Globus pallidus (tissue), 1 donor: ENCODE measurements around the gene WDFY2.
"Not testable (repeated sequence)": the region's sequence is repeated elsewhere in the genome, so short reads cannot be mapped to it uniquely, and the experiment has no call there.

Experiments used
- DNase-seq: peaks from one replicate; pipeline ENCODE4 v3.0.0-alpha.2; 2015; ENCODE audit warnings: low spot score

WDFY2 gene

DNA sequence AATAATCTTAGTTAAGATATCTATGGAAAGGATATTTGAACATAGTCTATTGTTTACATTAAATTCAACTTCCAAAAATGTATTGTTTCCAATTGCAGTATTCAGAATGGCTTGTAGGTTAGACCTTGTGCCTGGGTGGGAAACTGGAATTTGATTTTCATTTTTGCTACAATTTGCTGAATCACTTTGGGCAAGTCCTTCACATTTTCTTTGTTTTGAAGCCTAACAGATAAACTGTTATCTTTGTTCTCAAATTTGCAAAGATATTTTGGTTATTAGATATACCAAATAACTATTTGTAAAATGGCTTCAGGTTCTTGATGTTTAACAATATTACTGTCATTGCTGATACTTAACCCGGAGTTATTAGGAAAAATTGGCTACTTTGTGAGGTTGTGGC is 82.6 kb downstream of the WDFY2 start:
- DNase-seq: no peak

DNA sequence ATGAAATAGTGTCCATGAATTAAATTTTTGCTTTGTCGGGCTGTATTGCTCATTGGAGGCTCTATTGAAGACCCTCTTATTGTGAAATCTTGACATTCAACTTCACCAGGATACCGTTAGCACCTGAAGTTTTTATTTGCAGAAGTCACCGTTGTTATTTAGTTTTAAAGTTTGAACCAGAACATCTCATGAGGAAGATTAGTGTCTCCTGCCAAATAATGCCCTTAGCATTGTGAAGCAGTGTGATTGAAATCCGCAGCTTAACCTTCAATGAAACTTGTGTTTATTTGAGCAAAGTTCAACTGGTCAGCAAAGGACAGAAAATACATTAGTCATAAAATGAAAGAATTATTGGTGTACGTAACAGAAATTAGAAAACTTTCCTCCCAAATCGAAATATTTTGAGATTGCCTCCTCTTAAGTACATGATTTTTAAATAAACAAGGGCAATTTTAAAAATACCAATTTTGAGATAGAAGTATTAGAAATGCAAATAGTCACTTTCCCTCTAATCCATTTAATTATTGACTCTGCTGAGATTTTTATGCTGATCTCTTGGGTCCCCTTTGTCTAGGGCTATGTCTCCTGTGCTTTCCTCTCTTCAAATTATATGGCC is 84.4 kb downstream of the WDFY2 start:
- DNase-seq: no peak

DNA sequence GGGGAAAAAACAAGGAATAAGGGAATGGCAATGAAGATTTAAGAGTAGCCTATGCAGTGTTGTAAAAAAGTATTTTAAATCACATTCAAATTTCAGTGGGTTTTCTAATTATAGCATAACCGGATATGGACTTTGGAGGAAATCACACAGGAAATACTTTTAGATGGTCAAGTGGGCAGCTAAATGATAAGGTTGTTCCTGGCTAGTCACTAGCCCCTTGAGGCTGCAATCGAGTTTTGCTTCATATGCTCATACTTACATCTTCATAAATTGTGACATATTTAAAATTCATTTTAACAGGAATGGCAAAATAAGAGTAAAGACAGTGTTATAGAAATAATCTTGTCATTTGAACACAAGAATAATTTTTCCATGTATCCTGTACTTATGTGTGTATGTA is 88.9 kb downstream of the WDFY2 start:
- no peak for DNase-seq

DNA sequence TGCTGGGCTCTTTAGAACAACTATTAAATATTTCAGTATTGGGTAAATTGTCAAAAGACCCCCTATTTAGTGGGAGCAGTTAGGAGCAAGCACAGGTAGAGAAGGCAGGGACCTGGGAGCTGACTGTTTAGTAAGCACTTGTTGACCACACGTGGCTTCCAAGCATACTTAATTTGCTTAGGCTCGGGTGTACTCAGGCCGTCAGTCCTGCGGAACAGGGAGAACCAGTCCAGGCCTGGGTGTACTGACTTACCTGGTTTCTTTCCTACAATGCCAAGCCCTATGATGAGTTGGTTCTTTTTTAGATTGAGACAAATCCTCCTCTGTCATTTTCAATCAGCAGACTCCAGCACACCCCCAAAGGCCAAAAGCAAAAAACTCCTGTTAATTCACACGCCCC is 90.0 kb downstream of the WDFY2 start:
- no peak for DNase-seq

DNA sequence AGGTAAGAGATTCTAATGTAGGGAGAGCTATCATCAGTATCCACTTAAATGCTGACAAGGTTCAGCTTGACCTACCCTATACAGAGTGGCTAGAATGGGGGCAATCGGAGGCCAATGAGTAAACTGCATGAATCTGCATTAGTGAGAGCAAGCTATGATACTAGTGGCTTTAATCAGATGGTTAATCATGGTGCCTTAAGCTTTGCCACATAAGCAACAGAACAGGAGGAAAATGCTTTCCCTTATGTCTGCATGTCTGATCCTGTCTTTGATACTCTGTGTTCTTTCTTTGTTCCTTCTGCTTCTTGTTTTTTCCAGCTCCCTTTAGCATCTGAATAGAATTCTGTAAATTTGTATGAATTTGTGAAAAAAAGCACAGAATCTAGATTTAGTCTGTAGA is 91.1 kb downstream of the WDFY2 start:
- DNase-seq: no peak

DNA sequence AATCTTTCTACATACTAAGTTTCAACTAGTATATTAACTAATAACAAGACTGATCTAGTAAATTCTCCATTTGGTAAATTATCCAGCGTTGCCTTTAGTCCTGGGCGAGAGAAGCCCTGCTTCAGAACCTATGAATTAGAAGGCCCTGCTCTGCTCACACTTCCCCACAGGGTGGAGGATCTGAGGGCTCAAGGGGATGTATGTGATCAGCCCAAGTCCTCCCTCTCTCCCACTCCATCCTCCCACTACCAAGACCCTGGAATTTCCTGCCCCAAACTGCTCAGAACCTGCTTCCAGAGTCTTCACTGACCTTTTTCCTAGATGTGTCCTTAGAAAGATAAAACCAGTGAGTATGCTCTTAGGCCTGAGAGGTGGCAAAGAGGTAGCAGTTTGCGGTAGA is 91.6 kb downstream of the WDFY2 start:
- DNase-seq: no peak

DNA sequence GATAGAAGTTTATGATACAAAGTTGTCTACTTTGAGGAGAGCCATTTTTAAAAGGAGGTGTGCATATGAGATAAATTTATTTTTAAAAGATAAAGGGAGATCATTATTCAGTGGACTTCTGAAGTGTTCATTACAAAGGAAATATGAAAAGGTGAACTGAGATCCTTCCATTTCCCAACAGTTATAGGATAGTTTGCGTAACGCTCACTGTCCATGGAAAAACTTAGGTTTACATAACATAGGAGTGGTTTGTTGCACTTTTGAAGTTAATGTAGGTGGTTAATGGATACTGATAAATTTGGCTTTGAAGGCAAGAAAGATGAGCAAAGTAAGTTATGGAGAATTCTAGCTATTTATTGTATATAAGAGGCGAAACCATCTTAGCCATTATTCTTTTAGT is 92.5 kb downstream of the WDFY2 start:
- DNase-seq: no peak

DNA sequence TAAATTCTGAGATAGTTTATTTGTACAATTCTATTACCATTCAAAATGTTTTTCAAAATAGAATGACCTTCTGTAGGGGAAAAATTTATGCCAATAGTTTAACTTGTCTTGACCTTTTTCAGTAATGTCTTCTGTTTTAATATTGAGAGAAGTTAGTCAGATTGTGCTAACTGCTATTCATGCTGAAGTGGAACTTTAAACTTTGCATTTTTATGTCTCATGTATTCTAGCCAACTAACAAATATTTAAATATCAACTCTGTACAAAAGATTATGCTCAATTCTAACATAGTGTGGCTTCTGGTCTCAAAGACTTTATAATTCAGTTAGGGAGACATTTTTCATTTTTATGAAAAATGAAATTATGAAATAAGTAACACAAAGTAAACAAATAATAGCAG is 94.2 kb downstream of the WDFY2 start:
- DNase-seq: no peak

DNA sequence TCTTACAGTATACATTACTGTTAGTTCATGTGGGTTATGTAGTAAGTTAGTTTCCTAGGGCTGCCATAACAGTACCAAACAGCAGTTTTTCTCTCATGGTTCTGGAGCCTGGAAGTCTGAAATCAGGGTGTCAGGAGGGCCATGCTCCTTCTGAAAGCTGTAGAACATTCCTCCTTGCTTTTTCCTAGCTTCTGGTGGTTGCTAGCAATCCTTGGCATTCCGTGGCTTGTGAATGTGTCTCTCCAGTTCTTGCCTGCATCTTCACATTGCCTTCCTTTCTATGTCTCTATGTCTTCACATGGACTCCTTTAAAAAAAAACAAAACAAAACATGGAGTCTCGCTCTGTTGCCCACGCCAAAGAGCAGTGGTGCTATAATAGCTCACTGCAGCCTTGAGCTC is 95.4 kb downstream of the WDFY2 start:
- no peak for DNase-seq

DNA sequence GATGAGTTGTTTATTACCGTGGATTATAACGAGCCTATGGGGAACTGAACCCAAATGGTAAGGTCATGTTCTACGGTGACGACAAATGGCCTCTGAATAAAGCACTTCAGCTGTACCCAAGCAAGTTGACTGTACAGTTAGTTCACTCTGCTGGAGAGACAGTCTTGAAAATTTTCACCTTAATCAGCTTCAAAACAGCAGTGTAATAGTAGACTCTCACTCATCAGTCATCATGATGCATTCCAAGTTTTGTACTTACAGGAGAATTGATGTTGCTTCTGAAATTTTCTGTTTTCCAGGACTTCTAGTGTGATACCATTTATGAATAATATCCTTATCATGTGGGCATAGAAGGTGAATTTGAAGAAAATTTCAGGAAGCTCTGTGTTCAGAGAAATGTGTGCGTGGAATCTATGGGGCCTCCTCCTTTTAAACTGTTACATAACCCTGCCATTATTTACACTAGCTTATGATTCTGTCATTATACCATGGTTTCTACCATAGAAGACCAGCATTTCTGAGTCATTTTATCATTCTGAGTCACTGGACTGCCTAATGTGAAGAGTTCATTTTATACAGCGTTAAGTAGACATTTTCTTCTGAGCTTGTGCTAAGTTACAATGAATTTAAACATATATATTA is 96.9 kb downstream of the WDFY2 start:
- no peak for DNase-seq

DNA sequence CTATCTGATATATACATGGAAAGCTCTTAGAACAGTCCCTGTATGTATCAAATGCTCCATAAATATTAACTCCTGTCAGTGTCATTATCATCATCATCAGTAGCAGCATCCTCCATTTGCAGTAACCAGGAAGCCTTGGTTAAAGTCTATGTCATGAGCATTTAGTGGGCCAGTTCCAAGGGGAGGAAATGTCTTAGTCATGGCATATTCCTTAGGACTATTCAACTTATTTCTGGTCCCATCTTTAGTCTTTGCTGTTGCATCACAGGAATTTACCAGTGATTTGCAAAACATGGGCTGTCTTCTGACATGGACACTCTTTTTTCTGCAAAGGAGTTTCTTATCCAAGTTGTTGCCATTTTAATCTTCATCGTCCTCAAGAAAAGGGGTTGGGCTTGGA is 98.4 kb downstream of the WDFY2 start:
- no peak for DNase-seq

DNA sequence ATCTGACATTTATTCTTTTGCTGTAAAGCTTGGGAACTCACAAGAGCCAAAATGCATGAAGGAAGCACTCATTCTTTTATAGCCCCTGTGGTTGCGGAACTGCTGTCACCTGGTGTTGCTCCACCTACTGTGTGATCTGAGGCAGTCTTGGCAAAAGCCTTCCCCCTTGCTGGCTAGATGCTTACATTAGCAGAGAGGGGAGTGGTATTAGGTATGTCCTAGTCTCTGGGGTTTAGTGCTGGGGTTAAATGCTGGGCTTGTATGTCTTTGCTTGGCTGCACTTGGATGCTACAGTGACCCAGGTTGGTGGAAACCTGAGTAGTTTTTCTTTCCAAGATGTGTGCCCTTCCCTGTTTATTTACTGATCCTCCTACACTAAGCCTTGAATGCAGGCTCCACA is 99.3 kb downstream of the WDFY2 start:
- DNase-seq: no peak

DNA sequence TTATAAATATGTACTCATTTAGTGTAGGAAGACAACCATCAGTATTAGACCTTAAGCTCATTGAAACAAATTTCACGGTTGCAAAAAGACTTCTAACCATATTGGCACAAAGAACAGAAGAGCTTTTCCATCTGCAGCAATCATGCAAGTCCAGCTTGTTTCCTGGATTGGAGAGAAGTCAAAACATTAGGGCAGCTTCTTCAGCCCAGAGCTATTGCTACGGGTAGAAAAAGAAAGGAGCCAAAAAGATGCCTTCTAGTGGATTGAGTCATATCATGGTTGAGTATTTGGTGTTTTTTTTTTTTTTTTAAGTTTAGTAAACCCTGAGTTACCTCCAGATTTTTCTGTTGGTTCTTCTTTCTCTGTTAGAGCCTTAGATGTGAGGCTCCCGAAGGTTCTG is 99.8 kb downstream of the WDFY2 start:
- no peak for DNase-seq

DNA sequence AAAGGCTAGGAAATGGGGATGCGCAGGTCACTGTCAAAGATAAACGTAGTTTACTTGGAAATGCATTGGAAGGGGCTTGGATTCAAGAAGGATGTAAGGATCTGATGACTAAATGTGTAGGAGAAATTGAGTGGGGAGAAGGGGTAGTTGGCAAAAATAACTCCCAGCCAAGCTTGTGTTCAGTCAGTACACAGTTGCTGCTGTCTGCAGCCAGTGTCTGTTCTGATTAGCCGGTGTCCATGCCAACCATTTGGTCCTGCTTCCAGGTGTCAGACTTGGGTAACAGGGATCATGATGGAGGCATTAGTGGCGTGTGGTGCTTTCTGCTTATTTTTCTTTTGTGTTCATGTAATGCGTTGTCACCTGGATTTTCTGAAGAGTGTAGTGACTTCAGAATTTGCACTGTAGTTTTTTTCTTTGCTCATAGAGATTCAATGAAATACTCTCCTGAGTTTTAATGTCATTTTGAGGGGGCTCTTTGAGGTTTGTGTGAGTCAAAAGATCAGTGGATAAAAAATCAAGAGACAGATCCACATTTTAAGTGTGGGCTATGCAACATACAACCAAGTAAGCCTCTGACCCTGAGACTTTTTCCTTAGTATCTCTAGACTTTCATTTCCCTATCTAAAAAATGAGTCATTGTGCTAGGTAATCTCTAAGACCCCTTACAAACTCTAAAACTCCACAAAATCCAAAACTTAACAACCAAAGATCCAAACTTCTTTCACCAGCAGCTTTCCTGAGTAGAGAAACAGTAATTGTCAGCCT is 103.9 kb downstream of the WDFY2 start:
- peak; percentile 44 for DNase-seq

DNA sequence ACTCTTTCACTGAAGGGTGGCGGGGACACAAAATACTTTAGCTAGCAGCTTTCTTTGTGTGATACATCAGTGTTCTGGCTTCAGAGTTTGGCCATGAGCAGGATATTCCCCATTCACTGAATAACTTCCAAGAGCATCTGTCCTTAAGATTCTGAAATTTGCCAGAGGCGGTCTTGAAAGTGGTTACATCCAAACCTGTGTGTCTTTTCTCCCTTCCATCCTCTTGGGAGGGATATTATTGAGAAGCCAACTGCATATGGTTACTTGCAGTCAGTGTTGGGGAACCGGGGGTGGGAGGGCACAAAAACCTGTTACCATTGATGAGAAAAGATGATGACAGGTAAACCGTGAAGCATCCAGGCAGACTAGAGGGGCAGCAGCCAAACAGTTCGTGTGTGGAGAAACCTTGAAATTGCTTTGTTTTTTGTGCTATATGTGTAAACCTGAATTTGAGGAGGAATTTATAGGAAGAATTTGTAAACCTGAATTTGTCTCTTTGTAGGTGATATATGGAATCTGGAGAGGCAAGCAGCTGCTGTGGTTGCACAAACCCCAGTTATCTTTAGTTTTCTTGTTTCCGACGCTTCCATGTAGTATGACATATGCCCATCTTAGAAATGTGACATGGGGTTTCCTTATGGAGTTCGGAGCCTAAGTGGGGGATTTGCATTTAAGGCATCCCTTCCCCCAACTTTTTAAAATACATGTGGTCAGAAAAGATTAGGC is 104.8 kb downstream of the WDFY2 start:
- peak; percentile 42 for DNase-seq

DNA sequence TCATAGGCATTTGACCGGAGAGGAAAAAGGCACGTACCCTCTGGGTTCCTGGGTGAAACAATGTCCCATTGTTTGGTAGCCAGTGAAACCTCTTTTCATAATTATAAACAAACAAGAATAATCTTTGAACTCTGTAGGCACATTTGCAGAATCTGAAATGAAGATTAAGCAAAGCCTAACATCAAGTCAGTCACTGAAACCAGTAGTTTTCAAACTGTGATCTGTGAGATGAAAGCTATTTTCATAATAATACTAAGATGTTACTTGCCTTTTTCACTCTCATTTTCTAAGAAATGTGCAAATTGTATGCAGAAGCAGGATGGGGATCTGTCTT is 105.4 kb downstream of the WDFY2 start:
- DNase-seq: peak; percentile 83

DNA sequence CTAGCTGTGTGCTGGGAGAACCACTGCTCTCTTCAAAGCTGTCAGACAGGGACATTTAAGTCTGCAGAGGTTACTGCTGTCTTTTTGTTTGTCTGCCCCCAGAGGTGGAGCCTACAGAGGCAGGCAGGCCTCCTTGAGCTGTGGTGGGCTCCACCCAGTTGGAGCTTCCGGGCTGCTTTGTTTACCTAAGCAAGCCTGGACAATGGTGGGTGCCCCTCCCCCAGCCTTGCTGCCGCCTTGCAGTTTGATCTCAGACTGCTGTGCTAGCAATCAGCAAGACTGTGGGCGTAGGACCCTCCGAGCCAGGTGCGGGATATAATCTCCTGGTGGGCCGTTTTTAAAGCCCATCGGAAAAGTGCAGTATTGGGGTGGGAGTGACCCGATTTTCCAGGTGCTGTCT is 111.4 kb downstream of the WDFY2 start:
- not testable (repeated sequence) for DNase-seq

DNA sequence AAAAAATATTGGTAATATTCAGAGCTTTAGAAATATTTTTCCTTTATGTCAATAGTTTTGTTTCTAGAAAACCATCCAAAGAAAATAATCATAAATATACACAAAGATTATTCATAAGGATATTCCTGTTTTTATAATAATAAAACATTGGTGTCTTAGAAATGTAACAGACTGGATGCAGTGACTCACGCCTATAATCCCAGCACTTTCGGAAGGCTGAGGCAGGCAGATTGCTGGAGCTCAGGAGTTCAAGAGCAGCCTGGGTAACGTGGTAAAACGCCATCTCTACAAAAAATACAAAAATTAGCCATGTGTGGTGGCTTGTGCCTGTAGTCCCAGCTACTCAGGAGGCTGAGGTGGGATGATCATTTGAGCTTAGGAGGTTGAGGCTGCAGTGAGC is 112.9 kb downstream of the WDFY2 start:
- DNase-seq: no peak

DNA sequence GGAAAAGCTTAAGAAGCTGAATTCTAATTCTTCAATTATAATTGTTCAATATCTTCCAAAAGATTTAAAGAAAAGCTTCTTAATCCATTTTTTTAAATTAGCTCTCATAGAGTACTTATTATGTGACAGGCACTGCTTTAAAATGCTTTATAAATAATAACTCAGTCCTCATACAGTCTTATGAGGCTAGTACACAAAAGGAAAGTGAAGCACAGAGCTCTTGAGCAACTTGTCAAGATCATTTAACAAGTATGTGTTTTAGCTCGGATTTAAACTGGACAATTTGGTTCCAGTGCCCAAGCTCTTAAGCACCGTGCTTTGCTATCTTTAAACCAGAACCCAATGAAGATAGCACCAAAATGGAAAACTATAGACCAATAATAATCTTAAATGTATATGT is 113.6 kb downstream of the WDFY2 start:
- DNase-seq: no peak

DNA sequence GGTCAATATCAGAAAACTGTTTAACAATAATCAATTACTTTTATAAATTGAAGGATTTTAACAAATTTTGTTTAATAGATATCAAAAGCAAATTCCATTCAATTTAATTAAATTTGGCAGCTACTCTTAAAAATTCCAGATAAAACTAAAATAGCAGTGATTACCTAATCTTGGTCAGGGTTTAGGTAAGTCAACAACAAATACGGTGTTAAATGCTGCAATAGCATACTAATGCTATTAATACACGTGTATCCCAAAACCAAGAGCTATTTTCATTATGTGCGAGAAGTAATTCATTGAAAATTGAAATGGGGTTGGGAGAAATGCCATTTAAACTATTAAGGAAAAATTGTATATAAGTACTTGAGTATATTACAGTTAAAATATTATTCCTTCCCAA is 114.1 kb downstream of the WDFY2 start:
- DNase-seq: no peak

DNA sequence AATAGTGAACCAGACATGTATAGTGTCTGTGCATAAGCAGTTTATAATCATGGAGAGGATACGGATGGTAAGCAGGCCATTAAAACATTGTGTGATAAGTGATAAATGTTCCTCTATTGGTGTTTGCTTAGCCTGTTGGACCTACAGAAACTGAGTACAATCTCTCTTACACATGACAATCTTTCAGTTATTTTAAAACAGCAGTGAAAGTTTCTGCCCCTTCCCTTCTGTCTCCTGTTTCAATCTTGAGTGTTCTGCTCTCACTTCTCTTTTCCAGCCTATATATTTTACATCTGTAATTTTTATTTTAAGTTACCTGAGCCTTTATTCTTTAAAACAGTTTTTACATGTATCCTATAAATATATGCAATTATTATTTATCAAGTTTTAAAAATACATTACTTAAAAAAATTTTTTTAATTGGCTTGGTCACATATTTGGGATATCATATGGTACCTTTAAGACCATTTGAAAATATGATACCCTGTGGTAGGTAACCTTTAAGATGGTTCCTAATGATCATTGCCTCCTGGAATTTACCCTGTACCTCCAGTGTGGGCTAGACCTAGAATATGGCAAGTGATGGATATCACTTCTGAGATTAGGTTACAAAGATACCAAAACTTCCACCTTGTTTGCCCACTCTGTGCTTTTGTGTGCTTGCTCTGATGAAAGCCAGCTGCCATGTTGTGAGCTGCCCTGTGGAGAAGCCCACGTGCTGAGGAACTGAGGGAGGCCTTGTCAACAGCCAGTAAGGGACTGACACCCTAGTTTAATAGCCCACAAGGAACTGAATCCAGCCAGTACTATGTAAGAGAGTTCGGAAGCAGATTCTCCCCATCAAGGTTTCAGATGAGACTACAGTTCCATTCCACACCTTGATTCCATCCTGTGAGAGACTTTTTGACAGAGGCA is 120.4 kb downstream of the WDFY2 start:
- DNase-seq: no peak

DNA sequence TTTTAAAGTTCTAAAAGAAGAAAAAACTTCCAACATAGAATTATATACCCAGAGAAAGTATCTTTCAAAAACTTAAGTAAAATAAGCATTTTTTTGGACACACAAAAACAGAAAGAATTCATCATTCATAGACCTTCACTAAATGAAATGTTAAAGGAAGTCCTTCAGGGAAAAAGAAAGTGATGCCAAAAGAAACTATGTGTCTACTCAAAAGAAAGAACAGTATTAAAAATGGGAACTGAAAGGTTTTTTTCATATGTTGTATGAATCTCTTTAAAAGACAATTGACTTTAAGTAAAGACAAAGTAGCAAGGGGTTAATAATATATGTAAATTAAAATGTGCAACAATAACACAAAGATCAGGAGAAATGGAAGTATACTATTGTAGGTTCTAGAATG is 123.2 kb downstream of the WDFY2 start:
- DNase-seq: no peak
